ENCODE measurements around the gene TDRD3.
A peak's percentile ranks its signal among the peaks of the same experiment; 100 is the strongest.

Gene TDRD3

GRCh38 chr13:60572003-60572798, 175.2 kb downstream of the TDRD3 start:
- DNase-seq (ENCODE audit: low read depth, low spot score): peak; percentile 90

GRCh38 chr13:60572855-60573254, 175.8 kb downstream of the TDRD3 start:
- no peak for DNase-seq (ENCODE audit: low read depth, low spot score)

- no peak for DNase-seq (ENCODE audit: low read depth, low spot score)
Observed at GRCh38 chr13:60574735-60575134, 177.7 kb downstream of the TDRD3 start.

- DNase-seq (ENCODE audit: low read depth, low spot score): no peak
Observed at GRCh38 chr13:60575142-60575541, 178.1 kb downstream of the TDRD3 start.

- no peak for DNase-seq (ENCODE audit: low read depth, low spot score)
Observed at GRCh38 chr13:60577761-60578160, 180.7 kb downstream of the TDRD3 start.

- DNase-seq (ENCODE audit: low read depth, low spot score): no peak
Observed at GRCh38 chr13:60583196-60583888, 186.3 kb downstream of the TDRD3 start.

- DNase-seq (ENCODE audit: low read depth, low spot score): peak; percentile 24
Observed at GRCh38 chr13:60583911-60584753, 187.1 kb downstream of the TDRD3 start.

- DNase-seq (ENCODE audit: low read depth, low spot score): no peak
Observed at GRCh38 chr13:60584976-60585375, 188.0 kb downstream of the TDRD3 start.

- no peak for DNase-seq (ENCODE audit: low read depth, low spot score)
Observed at GRCh38 chr13:60590800-60591747, 194.1 kb downstream of the TDRD3 start.

GRCh38 chr13:60603049-60603448, 206.0 kb downstream of the TDRD3 start:
- DNase-seq (ENCODE audit: low read depth, low spot score): no peak

- no peak for DNase-seq (ENCODE audit: low read depth, low spot score)
Observed at GRCh38 chr13:60604058-60604457, 207.0 kb downstream of the TDRD3 start.

GRCh38 chr13:60608954-60609353, 211.9 kb downstream of the TDRD3 start:
- no peak for DNase-seq (ENCODE audit: low read depth, low spot score)

GRCh38 chr13:60611523-60611922, 214.5 kb downstream of the TDRD3 start:
- DNase-seq (ENCODE audit: low read depth, low spot score): no peak

- no peak for DNase-seq (ENCODE audit: low read depth, low spot score)
Observed at GRCh38 chr13:60612593-60612992, 215.6 kb downstream of the TDRD3 start.

GRCh38 chr13:60613080-60613479, 216.1 kb downstream of the TDRD3 start:
- DNase-seq (ENCODE audit: low read depth, low spot score): no peak

- peak; percentile 29 for DNase-seq (ENCODE audit: low read depth, low spot score)
Observed at GRCh38 chr13:60617991-60618733, 221.1 kb downstream of the TDRD3 start.

- no peak for DNase-seq (ENCODE audit: low read depth, low spot score)
Observed at GRCh38 chr13:60619461-60619860, 222.4 kb downstream of the TDRD3 start.

GRCh38 chr13:60620611-60621395, 223.8 kb downstream of the TDRD3 start:
- DNase-seq (ENCODE audit: low read depth, low spot score): no peak

GRCh38 chr13:60623151-60623550, 226.1 kb downstream of the TDRD3 start:
- DNase-seq (ENCODE audit: low read depth, low spot score): no peak

Measured in smooth muscle cell of the brain vasculature (primary cell).